AG09319 (cell line): ENCODE results near the gene KRTAP21-2.
"Not testable (repeated sequence)": the region's sequence is repeated elsewhere in the genome, so short reads cannot be mapped to it uniquely, and the experiment has no call there.

Source experiments
- DNase-seq: peaks from one replicate; pipeline ENCODE4 v3.0.0-alpha.2; 2010; ENCODE audit warnings: low read depth; ENCODE audit errors: extremely low read depth
- TF ChIP-seq, protein P1 (sequence below): IDR thresholded peaks from 2 replicates; pipeline ENCODE4 v1.5.1; 2011; ENCODE audit warnings: low read depth, mild to moderate bottlenecking, inconsistent platforms, low read length, moderate library complexity

KRTAP21-2 gene

DNA sequence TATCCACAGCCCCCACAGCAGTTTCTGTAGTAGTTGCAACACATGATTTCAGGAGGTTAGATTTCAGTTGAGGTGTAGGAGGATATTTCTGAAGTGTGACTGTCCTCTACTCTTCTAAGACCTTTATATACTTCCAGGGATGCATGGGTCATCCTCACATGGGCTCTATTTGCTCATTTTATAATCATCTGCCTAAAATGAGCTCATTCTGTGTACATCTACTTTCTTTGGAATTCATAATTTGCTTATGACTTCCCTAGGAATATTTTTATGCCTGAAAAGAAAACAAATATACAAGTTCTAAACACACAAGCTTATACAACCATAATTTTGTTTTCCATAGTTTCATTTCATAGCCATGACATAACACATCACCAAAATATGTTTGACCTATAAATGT lies at the start of gene KRTAP21-2:
Gene KRTAP21-2 (minus strand): TSS at position 101 of the 400 bp plus-strand sequence. CDS start 57 bp downstream, at position 44.
- TF ChIP-seq, protein P1, sequence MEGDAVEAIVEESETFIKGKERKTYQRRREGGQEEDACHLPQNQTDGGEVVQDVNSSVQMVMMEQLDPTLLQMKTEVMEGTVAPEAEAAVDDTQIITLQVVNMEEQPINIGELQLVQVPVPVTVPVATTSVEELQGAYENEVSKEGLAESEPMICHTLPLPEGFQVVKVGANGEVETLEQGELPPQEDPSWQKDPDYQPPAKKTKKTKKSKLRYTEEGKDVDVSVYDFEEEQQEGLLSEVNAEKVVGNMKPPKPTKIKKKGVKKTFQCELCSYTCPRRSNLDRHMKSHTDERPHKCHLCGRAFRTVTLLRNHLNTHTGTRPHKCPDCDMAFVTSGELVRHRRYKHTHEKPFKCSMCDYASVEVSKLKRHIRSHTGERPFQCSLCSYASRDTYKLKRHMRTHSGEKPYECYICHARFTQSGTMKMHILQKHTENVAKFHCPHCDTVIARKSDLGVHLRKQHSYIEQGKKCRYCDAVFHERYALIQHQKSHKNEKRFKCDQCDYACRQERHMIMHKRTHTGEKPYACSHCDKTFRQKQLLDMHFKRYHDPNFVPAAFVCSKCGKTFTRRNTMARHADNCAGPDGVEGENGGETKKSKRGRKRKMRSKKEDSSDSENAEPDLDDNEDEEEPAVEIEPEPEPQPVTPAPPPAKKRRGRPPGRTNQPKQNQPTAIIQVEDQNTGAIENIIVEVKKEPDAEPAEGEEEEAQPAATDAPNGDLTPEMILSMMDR = no peak

DNA sequence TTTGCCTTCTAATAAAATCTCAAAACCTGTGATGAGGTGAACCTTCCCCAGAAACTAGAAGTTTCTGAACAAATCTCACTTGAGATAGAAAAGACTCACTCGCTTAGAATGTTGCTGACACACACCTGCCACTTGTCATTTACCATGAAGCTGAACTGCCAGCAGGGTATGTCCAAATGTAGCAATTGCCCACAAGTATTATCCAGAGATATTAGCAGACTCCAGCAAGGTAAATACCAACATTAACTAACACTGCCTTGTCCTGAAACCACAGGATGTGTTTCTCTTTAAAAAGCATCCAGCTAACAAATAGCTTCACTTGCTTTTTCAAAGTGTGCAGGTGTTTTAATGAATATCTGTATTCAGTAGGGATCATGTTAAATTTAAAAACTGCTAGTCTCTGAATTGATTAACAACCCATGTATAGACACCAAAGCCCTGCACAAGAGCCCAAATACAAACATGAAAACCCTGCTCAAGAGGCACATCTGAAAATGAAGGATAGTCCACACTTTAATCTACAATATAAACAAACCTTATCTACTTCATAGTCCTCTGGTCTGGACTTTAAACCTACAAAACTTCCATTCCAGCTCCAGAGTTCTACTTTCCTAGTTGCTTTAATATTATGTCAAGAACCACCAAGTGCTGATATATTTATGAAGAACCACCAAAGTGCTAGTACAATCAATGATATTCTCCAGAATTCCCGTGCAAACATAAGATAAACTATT lies 46.7 kb upstream of the KRTAP21-2 start:
- DNase-seq = no peak
- TF ChIP-seq, protein P1 = no peak

More for the DNA sequence above, at the start of gene KRTAP21-2:
- no peak for DNase-seq

DNA sequence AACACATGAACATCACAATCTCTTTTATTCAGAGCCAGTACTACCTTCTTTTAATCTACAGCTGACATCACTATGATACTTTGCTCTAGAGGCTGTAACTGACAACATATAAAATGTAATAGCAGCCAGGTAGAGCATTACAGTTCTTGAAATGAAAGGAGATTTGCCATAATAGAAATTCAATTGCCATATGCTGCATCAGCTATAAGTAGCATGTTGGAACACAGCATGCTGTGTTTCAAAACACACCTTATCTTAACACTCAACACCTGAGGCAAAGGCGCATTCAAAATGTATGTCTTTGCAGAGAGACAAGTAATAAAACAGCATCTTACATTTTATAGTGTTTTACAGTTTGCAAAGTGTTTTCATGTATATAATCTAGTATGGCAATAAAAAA lies 32.2 kb upstream of the KRTAP21-2 start:
- DNase-seq = no peak
- TF ChIP-seq, protein P1 = no peak

DNA sequence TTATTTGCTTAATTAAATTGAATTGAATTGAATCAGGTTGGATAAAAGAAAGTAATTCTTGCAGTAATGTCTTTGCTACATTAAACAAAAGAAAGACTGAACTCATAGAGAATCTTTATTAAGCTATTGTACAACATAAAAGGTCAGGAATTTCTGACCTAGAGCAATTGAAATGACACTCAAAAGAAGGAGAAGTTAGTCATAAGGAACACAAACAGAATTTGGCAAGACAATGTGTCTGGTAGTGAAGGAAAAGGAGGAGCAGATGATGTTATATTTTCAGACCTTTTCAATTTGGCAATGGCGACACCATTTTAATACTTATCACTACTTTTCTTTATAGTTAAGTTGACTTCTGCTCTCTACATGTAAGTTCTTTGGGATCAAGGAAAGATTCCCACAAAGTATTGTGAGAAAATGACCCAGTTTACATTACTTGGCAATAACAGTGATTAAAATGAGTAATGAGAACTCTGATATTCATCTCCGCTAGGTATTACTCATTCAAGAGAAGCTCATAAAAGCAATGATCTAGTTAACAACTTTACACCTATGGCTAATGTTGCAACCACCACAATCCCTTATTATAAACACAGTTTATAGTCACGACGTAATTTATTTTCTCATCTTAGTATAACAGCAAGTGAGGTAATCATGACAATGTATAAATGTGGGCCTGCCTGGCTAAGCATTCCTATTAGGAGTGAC lies 22.8 kb upstream of the KRTAP21-2 start:
- TF ChIP-seq, protein P1 = no peak
- DNase-seq = no peak

DNA sequence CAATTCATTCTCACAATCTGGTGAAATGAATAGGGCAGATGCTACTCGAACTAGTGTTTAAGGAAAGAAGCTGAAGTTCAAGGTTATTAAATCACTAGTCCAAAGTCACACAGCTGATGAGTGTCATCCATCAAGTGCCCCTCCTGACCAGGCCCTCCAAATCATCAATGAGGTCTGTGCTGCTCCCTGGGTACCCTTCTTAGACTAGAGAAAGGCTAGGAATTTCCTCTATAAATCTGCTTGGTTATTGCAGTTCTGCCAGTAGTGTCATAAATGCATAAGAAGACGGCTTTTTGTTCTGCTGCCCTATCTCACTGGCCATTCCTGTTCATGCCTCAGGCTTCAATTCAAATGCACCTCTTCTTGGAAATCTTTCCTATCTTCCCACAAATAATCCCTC lies 13.7 kb upstream of the KRTAP21-2 start:
- TF ChIP-seq, protein P1 = no peak
- no peak for DNase-seq

DNA sequence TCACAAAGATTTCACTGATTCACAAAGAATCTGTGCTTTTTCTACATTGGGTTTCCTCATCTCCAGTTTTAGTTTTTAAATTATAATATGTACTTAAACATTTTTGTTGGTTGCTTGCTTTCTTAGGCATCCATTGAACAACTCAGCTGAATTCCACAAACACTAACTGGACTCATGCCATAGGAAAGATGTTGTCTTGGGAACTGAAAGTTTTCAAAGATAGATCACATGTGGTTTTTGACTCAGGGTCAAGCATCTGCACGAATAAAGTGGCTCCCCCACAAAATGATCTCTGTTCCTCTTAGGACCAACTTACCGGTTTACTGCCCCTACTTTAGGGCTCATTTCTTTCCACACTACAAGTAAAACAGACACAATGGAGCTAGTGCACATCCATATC lies 11.2 kb upstream of the KRTAP21-2 start:
- no peak for DNase-seq
- TF ChIP-seq, protein P1 = no peak

DNA sequence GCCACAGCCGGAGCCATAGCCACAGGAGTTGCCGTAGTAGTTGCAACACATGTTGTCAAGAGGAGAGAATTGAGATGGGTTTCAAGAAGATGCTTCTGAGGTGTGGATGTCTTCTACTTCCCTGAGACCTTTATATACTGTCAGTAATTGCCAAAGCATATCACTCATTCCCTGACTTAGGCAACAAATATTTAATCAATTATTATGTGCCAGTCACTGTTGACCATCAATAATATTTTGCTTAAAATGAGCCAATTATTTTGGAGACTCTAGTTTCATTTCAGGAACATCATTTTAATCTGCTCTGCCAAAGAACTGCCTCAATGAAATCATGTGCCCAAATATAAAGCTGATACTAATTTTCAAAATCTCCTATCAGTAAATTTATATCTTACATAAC lies 8.3 kb upstream of the KRTAP21-2 start, which contains the start of gene KRTAP21-1:
Gene KRTAP21-1 (minus strand): TSS at position 101 of the 400 bp plus-strand sequence. CDS start 50 bp downstream, at position 51.
- not testable (repeated sequence) for DNase-seq
